Endothelial cell of umbilical vein (primary cell): ENCODE measurements around the gene KLHL41. TPM values are rescaled to one million over a fixed set of nuclear protein-coding genes. Genes with fewer than 3 reads are reported as not detected.

Experiments
- BruUV-seq: library from RNA; stranded (reverse); fragments of 400-500 nt; replicated peaks from 2 replicates; lab custom pipeline; 2021; lab: Mats Ljungman, UMichigan
- CTCF ChIA-PET: fragments of 300-600, 350-600 bp; sonication (Branson Sonifier 250); formaldehyde crosslinking; loops from one replicate; lab custom pipeline; 2021; ENCODE audit warnings: antibody characterized with exemption, inconsistent platforms; lab: Charles Lee
- POLR2A ChIA-PET: fragments of 300-600, 350-600 bp; sonication (Branson Sonifier 250); formaldehyde crosslinking; loops from one replicate; lab custom pipeline; 2021; ENCODE audit warnings: antibody characterized with exemption, inconsistent platforms; lab: Charles Lee
- DNase-seq: peaks from one replicate; pipeline ENCODE4 v3.0.0-alpha.2; 2011; ENCODE audit warnings: low read depth, low spot score
- FAIRE-seq: peaks from 2 replicates; lab custom pipeline; 2011; peaks lifted over from hg19 to GRCh38; lab: Jason Lieb, UNC
- H2AFZ ChIP-seq: 2 replicates; pipeline ENCODE4 v1.6.0; 2012; ENCODE audit warnings: low read depth, low read length, control low read depth, inconsistent platforms
- H3K27ac ChIP-seq: 2 replicates; pipeline ENCODE4 v1.5.1; 2011; ENCODE audit warnings: low read depth, mild to moderate bottlenecking, control low read depth, low read length, moderate library complexity; ENCODE audit not compliant: insufficient read depth
- H3K27me3 ChIP-seq, 2 experiments: 2 replicates each; pipeline versions ENCODE4 v1.6.0 to v1.6.1; 2011; ENCODE audit warnings: low read length in 2 of 2, mixed read lengths in 1 of 2; ENCODE audit not compliant: control insufficient read depth in 2 of 2, insufficient read depth in 2 of 2
- H3K36me3 ChIP-seq, 2 experiments: 2 replicates in 1 of 2; 3 replicates in 1 of 2; pipeline ENCODE4 v1.5.1; 2011; ENCODE audit warnings: low read length in 2 of 2, mild to moderate bottlenecking in 1 of 2, moderate library complexity in 1 of 2; ENCODE audit not compliant: control insufficient read depth in 2 of 2, insufficient read depth in 2 of 2; ENCODE audit errors: extremely low read depth in 1 of 2
- H3K4me1 ChIP-seq: 3 replicates; pipeline ENCODE4 v1.5.1; 2011; ENCODE audit warnings: mild to moderate bottlenecking, low read length; ENCODE audit not compliant: control insufficient read depth, insufficient read depth; ENCODE audit errors: extremely low read depth
- H3K4me2 ChIP-seq: 2 replicates; pipeline ENCODE4 v1.6.1; 2011; ENCODE audit warnings: low read length, control low read depth, mixed read lengths; ENCODE audit not compliant: insufficient read depth
- H3K4me3 ChIP-seq, 3 experiments: fragments of 200-600 bp in 1 of 3; sonication (generic), shearing (Covaris generic) in 1 of 3; replicated peaks in 1 of 3; 2 replicates each; pipeline ENCODE4 v1.5.1; 2011 to 2016; ENCODE audit warnings: control low read depth in 3 of 3, low read length in 3 of 3, mild to moderate bottlenecking in 2 of 3, inconsistent platforms in 1 of 3, low read depth in 1 of 3, moderate library complexity in 1 of 3; ENCODE audit not compliant: insufficient read depth in 1 of 3
- H3K79me2 ChIP-seq: 2 replicates; pipeline ENCODE4 v1.6.0; 2012; ENCODE audit warnings: low read length, inconsistent platforms; ENCODE audit not compliant: control insufficient read depth, insufficient read depth
- H3K9ac ChIP-seq: replicated peaks from 2 replicates; pipeline ENCODE3; 2011; ENCODE audit warnings: low read length, control low read depth; ENCODE audit not compliant: insufficient read depth; ENCODE audit errors: extremely low read depth
- H3K9me1 ChIP-seq: replicated peaks from 3 replicates; pipeline ENCODE4 v1.6.0; 2011; ENCODE audit warnings: mild to moderate bottlenecking, low read length; ENCODE audit not compliant: control insufficient read depth, insufficient read depth; ENCODE audit errors: extremely low read depth
- H3K9me3 ChIP-seq: replicated peaks from 2 replicates; pipeline ENCODE4 v1.5.1; 2012; ENCODE audit warnings: low read length, inconsistent platforms; ENCODE audit not compliant: control insufficient read depth, insufficient read depth
- H4K20me1 ChIP-seq: replicated peaks from 2 replicates; pipeline ENCODE3; 2011; ENCODE audit warnings: mild to moderate bottlenecking, low read length; ENCODE audit not compliant: control insufficient read depth, insufficient read depth; ENCODE audit errors: extremely low read depth
- CTCF ChIP-seq, 2 donors: IDR thresholded peaks; 1 replicate in 1 of 2; 2 replicates in 1 of 2; pipeline ENCODE4 v1.5.1; 2011; ENCODE audit warnings: low read length in 2 of 2, mild to moderate bottlenecking in 2 of 2, moderate library complexity in 2 of 2, control low read depth in 1 of 2, inconsistent platforms in 1 of 2, low read depth in 1 of 2; ENCODE audit not compliant: insufficient read depth in 1 of 2; ENCODE audit errors: extremely low read depth in 1 of 2
- EZH2 ChIP-seq: IDR thresholded peaks from 2 replicates; pipeline ENCODE4 v1.6.1; 2012; ENCODE audit warnings: borderline replicate concordance, low read depth, mild to moderate bottlenecking, moderate library complexity, low read length, inconsistent platforms; ENCODE audit not compliant: severe bottlenecking
- FOS ChIP-seq: IDR thresholded peaks from 2 replicates; pipeline ENCODE4 v1.6.1; 2011; ENCODE audit warnings: mild to moderate bottlenecking, low read length, moderate library complexity, borderline replicate concordance; ENCODE audit not compliant: insufficient read depth
- GATA2 ChIP-seq: IDR thresholded peaks from 2 replicates; pipeline ENCODE4 v1.7.0; 2011; ENCODE audit warnings: low read depth, mild to moderate bottlenecking, moderate library complexity, mixed read lengths, low read length; ENCODE audit not compliant: insufficient read length, insufficient read depth
- JUN ChIP-seq: IDR thresholded peaks from 2 replicates; pipeline ENCODE4 v1.6.1; 2011; ENCODE audit warnings: borderline replicate concordance, low read depth; ENCODE audit not compliant: insufficient read length, insufficient read depth
- MAX ChIP-seq: IDR thresholded peaks from 2 replicates; pipeline ENCODE4 v1.6.1; 2011; ENCODE audit not compliant: insufficient read depth, insufficient read length
- MYC ChIP-seq: IDR thresholded peaks from one replicate; pipeline ENCODE4 v1.6.1; 2011; ENCODE audit warnings: mild to moderate bottlenecking, low read depth, low read length
- POLR2A ChIP-seq: IDR thresholded peaks from 2 replicates; pipeline ENCODE4 v1.6.1; 2012; ENCODE audit warnings: low read depth, mild to moderate bottlenecking, control low read depth, low read length
- POLR2AphosphoS5 ChIP-seq: IDR thresholded peaks from 2 replicates; pipeline ENCODE4 v1.6.1; 2012; ENCODE audit warnings: low read depth, mild to moderate bottlenecking, control low read depth, low read length, moderate library complexity; ENCODE audit not compliant: insufficient read depth
- dilution Hi-C: fragments of 300-500 bp; cut with MboI; formaldehyde crosslinking; loops from one replicate; pipeline ENCODE4 v1.15.0; 2019; ENCODE audit warnings: low sequenced_read_pairs; ENCODE audit not compliant: extremely low pct_ligation_motif_present
- intact Hi-C: fragments of 100-400 bp; cut with micrococcal nuclease; formaldehyde crosslinking; loops from one replicate; pipeline ENCODE4 v1.10.0; 2022
- polyA plus RNA-seq, 4 experiments: library from polyadenylated mRNA; depleted of rRNA in 3 of 4; stranded (reverse) in 3 of 4; unstranded in 1 of 4; fragments of >200 nt; gene quantifications; 2 replicates each; pipeline versions ENCODE4 v1.2.1 to v1.2.3, GENCODE V29; 2011 to 2012; ENCODE audit warnings: missing spikeins in 1 of 4
- total RNA-seq: library from RNA; stranded (reverse); gene quantifications from 2 replicates; pipeline ENCODE4 v1.2.3, GENCODE V29; 2021

KLHL41 gene
- total and polyA plus RNA-seq, 2 donors (not counting 3 experiments of a cell fraction or from before 2014, with no cell fraction given), result 0.08 to 0.73 TPM

DNA sequence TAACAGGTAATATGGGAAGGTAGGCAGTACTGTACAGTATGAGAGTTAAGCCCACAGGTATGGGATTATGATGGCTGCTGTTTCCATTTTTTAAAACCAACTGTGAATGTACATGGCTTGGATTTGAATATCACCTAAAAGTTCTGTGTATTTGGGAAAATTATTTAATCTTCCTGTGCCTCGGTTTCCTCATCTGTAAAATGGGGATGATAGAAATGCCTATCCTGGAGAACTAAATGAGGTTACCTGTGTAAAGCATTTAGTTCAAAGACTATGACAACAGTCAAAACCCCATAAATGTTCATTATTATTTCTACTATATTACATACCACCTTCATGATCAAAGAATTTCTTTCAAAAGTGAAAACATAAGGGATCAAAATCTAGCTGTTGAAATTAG, 3.6 kb downstream of the KLHL41 start:
- DNase-seq, result no peak
- H3K9me1 ChIP-seq, result no peaks in the 10 kb centered on the region
- no peak overlapping the region for H3K27ac ChIP-seq
- peaks cover 5% of the 10 kb centered on the region for H3K4me1 ChIP-seq
- TF ChIP-seq GATA2, result no peak
- TF ChIP-seq CTCF (IDR thresholded peaks at IDR 0.05; ENCODE audit: extremely low read depth in 1 of 2, insufficient read depth in 1 of 2, low read depth in 1 of 2, low read length in 2 of 2), result no peak
- TF ChIP-seq POLR2A, result no peak
- no peak for TF ChIP-seq MYC
- TF ChIP-seq POLR2AphosphoS5, result no peak
- TF ChIP-seq JUN, result no peak
- TF ChIP-seq FOS, result no peak
- no peak for TF ChIP-seq EZH2
- no peak for TF ChIP-seq MAX
- ChIA-PET CTCF (no interaction called here), POLR2A (no interaction called here)
- H3K9me3 ChIP-seq, result no peaks in the 10 kb centered on the region
- H2AFZ ChIP-seq, result no peak overlapping the region
- H3K36me3 ChIP-seq, result no peaks in the 10 kb centered on the region
- no peaks in the 10 kb centered on the region for H4K20me1 ChIP-seq
- no peaks in the 10 kb centered on the region for H3K79me2 ChIP-seq
- intact Hi-C loops (no loop called here), dilution Hi-C loops (no loop called here)
- no peaks in the 10 kb centered on the region for H3K27me3 ChIP-seq
- H3K9ac ChIP-seq, result no peak overlapping the region
- no peak for FAIRE-seq
- BruUV-seq, result no TSS peak
- no peak overlapping the region for H3K4me3 ChIP-seq
- H3K4me2 ChIP-seq, result no peak overlapping the region
